ENCODE results near the gene SLC13A5. TPM values are rescaled to one million over a fixed set of nuclear protein-coding genes. Genes with fewer than 3 reads are reported as not detected.
"Not testable (repeated sequence)": the region's sequence is repeated elsewhere in the genome, so short reads cannot be mapped to it uniquely, and the experiment has no call there.

Gene SLC13A5
- total RNA-seq, 1 donor from 2014 or later, result 1.1 TPM

DNA sequence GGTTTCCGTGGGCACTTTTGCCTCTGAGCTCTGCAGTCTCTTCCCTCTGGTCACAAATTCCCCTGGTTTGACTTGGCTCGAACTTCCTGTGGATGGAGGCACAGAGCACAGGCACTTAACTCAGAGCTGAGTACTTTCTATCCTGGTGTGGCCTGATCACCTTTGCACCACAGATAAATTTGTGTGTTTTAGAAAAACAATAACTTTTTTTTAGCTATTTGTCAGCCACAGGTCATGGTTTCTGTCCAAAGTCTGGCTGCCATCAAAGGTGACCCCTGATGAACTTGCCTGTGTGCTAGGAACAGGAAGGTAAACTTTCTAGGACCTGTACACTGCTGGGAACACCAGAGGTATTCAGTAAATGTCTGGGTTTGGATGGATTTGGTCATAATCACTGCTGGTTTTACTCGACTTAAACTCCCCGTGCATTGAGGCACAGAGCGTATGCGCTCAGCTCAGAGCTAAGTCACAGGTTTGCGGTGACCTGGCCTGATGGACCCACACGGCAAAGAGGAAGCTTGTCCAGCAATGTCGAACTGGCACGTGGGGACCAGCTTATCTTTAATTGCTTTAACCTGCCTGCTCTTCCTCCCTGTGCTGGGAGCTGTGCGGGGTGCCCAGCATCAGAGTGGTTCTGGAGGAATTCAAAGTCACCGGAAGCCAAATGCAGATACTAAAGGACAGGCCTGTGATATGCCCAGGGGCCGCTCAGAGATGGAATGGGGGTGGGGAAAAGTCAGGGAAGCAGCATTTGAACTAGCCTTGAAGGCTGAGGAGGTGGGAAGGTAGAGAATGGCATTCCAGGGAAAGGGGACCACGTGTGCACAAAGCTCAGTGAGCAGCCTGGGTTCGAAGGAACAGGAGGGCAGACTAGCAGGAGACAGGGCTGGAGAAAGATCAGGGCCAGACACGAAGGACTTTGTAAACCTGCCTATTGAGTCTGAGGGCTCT, 12.9 kb downstream of the SLC13A5 start:
- Mint-ChIP-seq H3K4me1 (ENCODE audit: low read depth) (no peaks in the 10 kb centered on the region), H3K9me3 (ENCODE audit: low read depth) (no peaks in the 10 kb centered on the region), H3K27me3 (ENCODE audit: low read depth) (peaks cover 15% of the 10 kb centered on the region), H3K27ac (ENCODE audit: unreplicated experiment) (no peak overlapping the region), H3K36me3 (ENCODE audit: low read depth) (no peaks in the 10 kb centered on the region), H3K4me3 (ENCODE audit: unreplicated experiment) (no peak overlapping the region)
- TF ChIP-seq, protein P1, sequence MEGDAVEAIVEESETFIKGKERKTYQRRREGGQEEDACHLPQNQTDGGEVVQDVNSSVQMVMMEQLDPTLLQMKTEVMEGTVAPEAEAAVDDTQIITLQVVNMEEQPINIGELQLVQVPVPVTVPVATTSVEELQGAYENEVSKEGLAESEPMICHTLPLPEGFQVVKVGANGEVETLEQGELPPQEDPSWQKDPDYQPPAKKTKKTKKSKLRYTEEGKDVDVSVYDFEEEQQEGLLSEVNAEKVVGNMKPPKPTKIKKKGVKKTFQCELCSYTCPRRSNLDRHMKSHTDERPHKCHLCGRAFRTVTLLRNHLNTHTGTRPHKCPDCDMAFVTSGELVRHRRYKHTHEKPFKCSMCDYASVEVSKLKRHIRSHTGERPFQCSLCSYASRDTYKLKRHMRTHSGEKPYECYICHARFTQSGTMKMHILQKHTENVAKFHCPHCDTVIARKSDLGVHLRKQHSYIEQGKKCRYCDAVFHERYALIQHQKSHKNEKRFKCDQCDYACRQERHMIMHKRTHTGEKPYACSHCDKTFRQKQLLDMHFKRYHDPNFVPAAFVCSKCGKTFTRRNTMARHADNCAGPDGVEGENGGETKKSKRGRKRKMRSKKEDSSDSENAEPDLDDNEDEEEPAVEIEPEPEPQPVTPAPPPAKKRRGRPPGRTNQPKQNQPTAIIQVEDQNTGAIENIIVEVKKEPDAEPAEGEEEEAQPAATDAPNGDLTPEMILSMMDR (IDR thresholded peaks at IDR 0.05), result no peak
- DNase-seq (ENCODE audit: low spot score), result peak; percentile 39

DNA sequence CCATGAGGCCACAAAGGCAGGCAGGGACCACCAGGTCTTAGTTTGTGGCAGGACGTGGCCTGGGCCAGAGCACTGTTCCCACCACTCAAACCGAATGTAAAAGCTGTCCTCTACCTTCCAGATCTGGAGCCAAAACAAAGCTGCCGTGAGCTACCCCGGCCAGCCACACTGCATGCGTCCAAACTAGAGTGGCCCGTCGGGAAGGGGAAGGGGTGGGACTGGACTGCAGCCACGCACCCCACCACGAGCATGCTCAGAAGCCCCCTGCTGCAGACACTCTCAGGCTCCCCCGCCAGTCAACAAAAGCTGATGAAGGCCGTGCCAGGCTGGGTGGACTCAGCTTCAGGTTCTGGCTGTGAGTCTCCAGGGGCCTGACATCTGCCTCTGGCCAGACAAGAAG, 15.2 kb downstream of the SLC13A5 start:
- Mint-ChIP-seq H3K27ac (ENCODE audit: unreplicated experiment) (no peak overlapping the region), H3K27me3 (ENCODE audit: low read depth) (peaks cover 10% of the 10 kb centered on the region), H3K4me3 (ENCODE audit: unreplicated experiment) (no peak overlapping the region), H3K4me1 (ENCODE audit: low read depth) (no peaks in the 10 kb centered on the region), H3K9me3 (ENCODE audit: low read depth) (no peaks in the 10 kb centered on the region), H3K36me3 (ENCODE audit: low read depth) (peaks cover 1% of the 10 kb centered on the region)
- TF ChIP-seq, protein P1 (IDR thresholded peaks at IDR 0.05), result no peak
- peak; percentile 82 for DNase-seq (ENCODE audit: low spot score)

DNA sequence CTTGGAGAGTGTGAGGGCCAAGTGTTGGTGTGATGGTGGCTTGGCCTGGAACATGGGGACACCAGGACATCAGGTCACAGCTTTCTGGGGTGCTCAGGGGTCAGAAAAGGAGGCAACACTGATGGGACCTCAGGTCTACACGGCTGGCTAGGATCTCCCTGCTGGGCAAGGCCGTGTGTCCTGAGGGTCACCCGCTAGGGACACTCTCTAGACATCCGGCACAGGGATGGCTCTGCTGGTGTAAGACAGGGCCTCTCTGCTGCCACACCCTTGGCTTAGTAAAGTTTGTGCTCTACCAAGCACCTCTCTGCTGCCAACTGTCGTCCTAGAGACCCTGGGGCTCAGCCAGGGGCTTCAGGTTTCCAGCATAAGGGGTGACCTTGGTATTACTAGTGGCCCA, 16.3 kb downstream of the SLC13A5 start:
- peaks cover 1% of the 10 kb centered on the region for H3K36me3 Mint-ChIP-seq (ENCODE audit: low read depth)
- DNase-seq (ENCODE audit: low spot score), result peak; percentile 53
- no peak overlapping the region for H3K27ac Mint-ChIP-seq (ENCODE audit: unreplicated experiment)
- H3K4me3 Mint-ChIP-seq (ENCODE audit: unreplicated experiment), result no peak overlapping the region
- H3K27me3 Mint-ChIP-seq (ENCODE audit: low read depth), result peaks cover 12% of the 10 kb centered on the region
- H3K4me1 Mint-ChIP-seq (ENCODE audit: low read depth), result no peaks in the 10 kb centered on the region
- TF ChIP-seq, protein P1 (IDR thresholded peaks at IDR 0.05), result no peak
- H3K9me3 Mint-ChIP-seq (ENCODE audit: low read depth), result no peaks in the 10 kb centered on the region

DNA sequence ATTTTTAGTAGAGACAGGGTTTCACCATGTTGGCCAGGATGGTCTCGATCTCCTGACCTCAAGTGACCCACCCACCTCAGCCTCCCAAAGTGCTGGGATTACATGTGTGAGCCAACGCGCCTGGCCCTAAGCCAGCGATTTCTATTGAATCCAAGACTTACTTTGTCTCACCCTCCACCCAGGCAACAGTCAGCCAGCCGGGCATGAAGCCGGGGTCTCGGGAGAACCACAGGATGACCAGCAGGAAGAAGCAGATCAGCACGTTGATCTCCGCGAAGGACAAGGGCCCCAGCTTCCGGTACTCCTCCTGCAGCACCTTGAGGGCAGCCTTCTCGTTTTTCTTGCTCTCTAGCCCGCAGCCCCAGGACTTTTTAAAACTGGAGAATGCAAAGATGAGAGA, 17.6 kb downstream of the SLC13A5 start:
- Mint-ChIP-seq H3K27me3 (ENCODE audit: low read depth) (peaks cover 21% of the 10 kb centered on the region), H3K27ac (ENCODE audit: unreplicated experiment) (no peak overlapping the region)
- TF ChIP-seq, protein P1 (IDR thresholded peaks at IDR 0.05), result no peak

DNA sequence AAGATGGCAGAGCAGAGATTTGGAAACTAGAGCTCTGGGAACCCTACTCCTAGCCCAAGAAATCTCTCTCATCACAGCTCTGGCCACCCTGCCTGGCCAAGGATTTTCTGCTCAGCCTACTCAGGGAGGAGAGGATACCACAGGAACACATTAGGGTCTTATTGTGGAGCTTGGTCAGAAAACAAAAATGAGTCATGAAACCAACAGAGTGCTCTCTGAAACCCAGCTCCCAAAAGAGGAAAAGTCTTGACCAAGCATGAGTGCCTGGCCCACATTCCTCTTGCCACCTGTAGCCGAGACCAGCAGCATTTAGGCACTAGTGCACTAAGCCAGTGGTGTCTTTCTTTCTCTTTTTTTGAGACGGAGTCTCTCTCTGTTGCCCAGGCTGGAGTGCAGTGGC, 18.1 kb downstream of the SLC13A5 start:
- Mint-ChIP-seq H3K9me3 (ENCODE audit: low read depth) (no peaks in the 10 kb centered on the region), H3K36me3 (ENCODE audit: low read depth) (peaks cover 1% of the 10 kb centered on the region), H3K4me3 (ENCODE audit: unreplicated experiment) (no peak overlapping the region), H3K27me3 (ENCODE audit: low read depth) (peaks cover 23% of the 10 kb centered on the region), H3K4me1 (ENCODE audit: low read depth) (no peaks in the 10 kb centered on the region), H3K27ac (ENCODE audit: unreplicated experiment) (no peak overlapping the region)
- TF ChIP-seq, protein P1 (IDR thresholded peaks at IDR 0.05), result no peak
- DNase-seq (ENCODE audit: low spot score), result peak; percentile 12

More for the DNA sequence above, 17.6 kb downstream of the SLC13A5 start:
- DNase-seq (ENCODE audit: low spot score), result peak; percentile 64
- Mint-ChIP-seq H3K4me1 (ENCODE audit: low read depth) (no peaks in the 10 kb centered on the region), H3K9me3 (ENCODE audit: low read depth) (no peaks in the 10 kb centered on the region), H3K4me3 (ENCODE audit: unreplicated experiment) (no peak overlapping the region), H3K36me3 (ENCODE audit: low read depth) (peaks cover 1% of the 10 kb centered on the region)

DNA sequence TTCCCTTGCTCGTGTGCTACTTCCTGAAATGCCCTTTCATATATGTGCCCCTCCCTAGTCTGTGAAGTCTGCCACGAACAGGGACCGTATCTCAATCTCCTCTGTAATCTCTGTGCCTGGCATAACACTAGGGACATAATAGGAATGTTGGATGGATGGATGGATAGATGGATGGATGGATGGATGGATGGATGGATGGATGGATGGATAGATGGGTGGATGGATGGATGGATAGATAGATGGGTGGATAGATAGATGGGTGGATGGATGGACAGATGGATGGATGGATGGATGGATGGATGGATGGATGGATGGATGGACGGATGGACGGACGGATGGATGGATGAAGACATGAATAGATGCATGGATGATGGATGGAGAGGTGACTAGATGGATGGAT, 21.2 kb downstream of the SLC13A5 start:
- peaks cover 34% of the 10 kb centered on the region for H3K27me3 Mint-ChIP-seq (ENCODE audit: low read depth)
- H3K4me3 Mint-ChIP-seq (ENCODE audit: unreplicated experiment); DNase-seq (ENCODE audit: low spot score): not testable (repeated sequence)

More for the DNA sequence above, 21.2 kb downstream of the SLC13A5 start:
- H3K9me3 Mint-ChIP-seq (ENCODE audit: low read depth); H3K27ac Mint-ChIP-seq (ENCODE audit: unreplicated experiment); H3K4me1 Mint-ChIP-seq (ENCODE audit: low read depth); H3K36me3 Mint-ChIP-seq (ENCODE audit: low read depth): not testable (repeated sequence)

All from chondrocyte (in vitro differentiated cells).